MG63 (cell line): ENCODE measurements around the gene PTK7. TPM values are rescaled to one million over a fixed set of nuclear protein-coding genes. Genes with fewer than 3 reads are reported as not detected.
"Not testable (repeated sequence)": the region's sequence is repeated elsewhere in the genome, so short reads cannot be mapped to it uniquely, and the experiment has no call there.

Experiments used
- DNase-seq: peaks from one replicate; pipeline ENCODE4 v3.0.0-alpha.2; 2020
- H3K27me3 ChIP-seq: fragments of 250-450 bp; sonication (Bioruptor Pico); 2 replicates; pipeline ENCODE4 v1.5.1; 2020; ENCODE audit warnings: mild to moderate bottlenecking, moderate library complexity
- H3K36me3 ChIP-seq: fragments of 250-450 bp; sonication (Bioruptor Pico); 2 replicates; pipeline ENCODE4 v1.5.1; 2020; ENCODE audit warnings: mild to moderate bottlenecking, moderate library complexity
- H3K4me3 ChIP-seq: fragments of 250-450 bp; sonication (Bioruptor Pico); 2 replicates; pipeline ENCODE4 v1.5.1; 2020; ENCODE audit warnings: mild to moderate bottlenecking, moderate library complexity
- H3K9me3 ChIP-seq: fragments of 250-450 bp; sonication (Bioruptor Pico); 2 replicates; pipeline ENCODE4 v1.5.1; 2020; ENCODE audit warnings: mild to moderate bottlenecking, moderate library complexity
- total RNA-seq: library from RNA; depleted of rRNA; stranded (reverse); fragments of >200 nt; shearing (Covaris generic); gene quantifications from 2 replicates; pipeline ENCODE4 v1.2.3, GENCODE V29; 2014; ENCODE audit warnings: low replicate concordance

PTK7 gene
- total RNA-seq, 1 experiment from 2014 or later = 57.3 TPM

DNA sequence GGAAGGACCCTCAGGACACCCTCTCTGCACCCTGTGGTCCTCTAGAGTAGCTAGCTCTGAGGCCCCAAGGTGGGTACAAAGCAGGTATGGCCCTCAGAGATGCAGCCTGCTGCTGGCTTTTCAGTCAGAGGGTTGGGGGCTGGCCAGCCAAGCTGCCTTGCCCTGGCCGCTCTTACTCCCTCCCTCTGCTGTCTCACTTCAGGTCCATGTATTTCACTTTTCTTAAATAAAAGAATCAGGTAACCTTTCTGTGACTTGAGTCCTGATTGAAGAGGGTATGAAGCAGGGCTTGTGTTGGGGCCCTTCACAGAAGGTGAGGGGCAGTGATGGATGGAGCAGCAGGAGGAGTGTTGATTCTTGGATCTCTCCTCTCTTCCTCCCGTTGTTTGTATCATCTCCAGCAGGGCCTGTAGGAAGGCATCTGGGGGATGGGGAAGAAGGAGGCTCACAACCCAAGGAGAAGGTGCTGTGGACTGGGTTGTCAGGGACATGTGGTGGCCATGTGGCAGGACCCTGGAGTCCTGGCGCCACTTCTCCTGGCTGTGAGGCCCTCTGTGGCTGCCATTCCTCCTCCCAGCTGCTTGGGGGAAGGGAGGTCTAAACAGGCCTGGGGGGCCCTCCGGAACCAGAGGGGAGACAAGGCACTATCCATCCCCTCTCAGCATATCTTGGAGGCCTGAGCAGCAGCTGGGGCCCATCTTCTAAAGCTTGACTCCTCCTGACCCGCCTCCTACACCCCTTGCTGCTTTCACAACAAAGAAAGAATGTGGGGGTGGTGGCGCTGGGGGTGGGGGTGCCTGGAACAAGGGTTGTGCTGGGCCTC, 1.1 kb upstream of the PTK7 start:
- no peak overlapping the region for H3K4me3 ChIP-seq
- H3K9me3 ChIP-seq = no peaks in the 10 kb centered on the region

DNA sequence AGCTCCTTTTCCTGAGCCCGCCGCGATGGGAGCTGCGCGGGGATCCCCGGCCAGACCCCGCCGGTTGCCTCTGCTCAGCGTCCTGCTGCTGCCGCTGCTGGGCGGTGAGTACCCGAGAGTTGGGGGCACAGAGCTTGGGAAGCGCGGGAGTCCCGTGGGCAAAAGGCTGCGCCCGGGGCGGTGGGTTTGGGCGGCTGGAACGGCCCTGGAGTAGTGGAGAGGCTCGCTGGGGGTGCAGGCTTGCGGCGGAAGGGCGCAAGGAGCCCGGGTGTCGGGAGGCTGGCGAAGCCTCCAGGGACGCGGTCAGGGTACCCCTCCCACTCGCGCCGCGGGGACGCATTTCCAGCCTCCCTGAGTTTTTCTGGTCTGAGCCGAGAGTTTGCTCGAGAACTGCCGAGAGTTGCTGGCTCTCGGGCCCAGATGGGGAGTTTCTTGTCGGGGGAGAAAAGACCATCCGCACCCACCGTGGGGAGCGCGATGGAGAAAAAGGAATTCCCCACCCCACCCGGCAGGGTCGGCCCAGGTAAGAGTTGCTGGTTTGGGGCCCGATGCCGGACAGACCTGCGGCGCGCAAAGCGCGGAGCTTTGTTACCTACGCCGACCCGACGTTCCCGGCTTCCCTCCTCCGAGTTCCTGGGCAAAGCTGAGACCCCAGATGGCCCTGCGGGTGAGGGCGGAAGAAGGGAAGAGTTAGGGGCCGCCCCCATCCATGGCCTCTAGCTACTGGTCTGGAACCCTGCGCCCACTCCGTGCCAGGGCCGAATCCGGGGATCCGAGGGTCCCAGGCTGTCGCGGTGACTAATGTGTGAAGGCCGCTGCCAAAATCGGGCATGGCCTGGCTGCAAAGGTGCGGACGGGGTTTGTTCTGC, 584 bp downstream of the PTK7 start:
- no peaks in the 10 kb centered on the region for H3K9me3 ChIP-seq
- H3K27me3 ChIP-seq = no peaks in the 10 kb centered on the region
- no peaks in the 10 kb centered on the region for H3K36me3 ChIP-seq
- peak overlapping the region; percentile 72 for H3K4me3 ChIP-seq
- peak; percentile 57 for DNase-seq

More for the DNA sequence above, 1.1 kb upstream of the PTK7 start:
- no peaks in the 10 kb centered on the region for H3K36me3 ChIP-seq
- peak; percentile 18 for DNase-seq
- no peaks in the 10 kb centered on the region for H3K27me3 ChIP-seq

DNA sequence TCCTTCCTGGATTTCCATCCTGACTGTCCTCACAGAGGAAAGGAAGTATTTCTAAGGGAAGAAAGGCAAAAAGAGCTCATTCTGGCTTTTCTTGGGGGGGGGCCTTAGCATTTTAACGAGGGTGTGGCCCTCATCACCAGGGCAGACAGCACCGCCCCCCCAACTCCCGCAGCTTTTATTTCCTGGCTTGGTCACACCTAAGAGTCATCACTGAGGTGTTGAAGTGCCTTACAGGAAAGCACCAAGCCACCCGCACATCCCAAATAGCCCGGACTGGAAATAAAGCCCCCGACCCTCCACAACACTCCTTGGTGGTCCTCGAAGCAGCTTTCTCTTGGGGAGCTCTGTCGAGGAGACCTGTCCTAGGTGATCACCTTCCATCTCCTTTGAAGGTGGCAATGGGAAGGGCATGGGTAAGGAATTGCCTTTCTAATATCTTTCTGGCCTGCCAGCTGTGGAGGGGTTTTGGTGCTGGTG, 1.3 kb downstream of the PTK7 start:
- DNase-seq = no peak
- Histone ChIP-seq H3K36me3 (no peaks in the 10 kb centered on the region), H3K4me3 (peak overlapping the region; percentile 72), H3K27me3 (no peaks in the 10 kb centered on the region), H3K9me3 (no peaks in the 10 kb centered on the region)

DNA sequence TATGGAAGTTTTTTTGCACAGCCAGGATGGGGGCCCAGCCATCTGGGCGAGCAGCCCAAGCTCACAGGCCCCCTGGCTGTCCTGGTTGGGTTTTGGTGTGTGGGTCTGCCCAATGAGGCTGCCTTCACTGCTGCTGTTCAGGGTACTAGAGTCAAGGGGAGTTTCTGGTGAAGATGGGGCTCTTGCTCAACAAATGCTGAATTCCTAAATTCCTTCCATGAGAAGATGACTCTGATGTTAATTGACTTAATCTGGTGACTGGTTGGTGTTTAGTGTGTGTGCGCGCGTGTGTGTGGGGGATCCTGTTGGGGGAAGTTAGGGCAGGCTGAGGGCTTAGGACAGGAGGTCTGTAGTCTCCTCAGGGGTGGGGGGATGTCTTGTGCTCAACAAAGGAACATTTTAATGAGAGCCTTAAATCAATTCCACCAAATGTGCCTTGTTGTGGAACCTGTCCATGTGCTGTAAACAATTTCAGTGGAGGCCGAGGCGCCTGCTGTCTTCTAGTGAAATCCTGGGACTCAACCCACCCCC, 1.9 kb downstream of the PTK7 start:
- no peak for DNase-seq
- Histone ChIP-seq H3K4me3 (no peak overlapping the region), H3K9me3 (no peaks in the 10 kb centered on the region), H3K36me3 (no peaks in the 10 kb centered on the region), H3K27me3 (no peaks in the 10 kb centered on the region)

DNA sequence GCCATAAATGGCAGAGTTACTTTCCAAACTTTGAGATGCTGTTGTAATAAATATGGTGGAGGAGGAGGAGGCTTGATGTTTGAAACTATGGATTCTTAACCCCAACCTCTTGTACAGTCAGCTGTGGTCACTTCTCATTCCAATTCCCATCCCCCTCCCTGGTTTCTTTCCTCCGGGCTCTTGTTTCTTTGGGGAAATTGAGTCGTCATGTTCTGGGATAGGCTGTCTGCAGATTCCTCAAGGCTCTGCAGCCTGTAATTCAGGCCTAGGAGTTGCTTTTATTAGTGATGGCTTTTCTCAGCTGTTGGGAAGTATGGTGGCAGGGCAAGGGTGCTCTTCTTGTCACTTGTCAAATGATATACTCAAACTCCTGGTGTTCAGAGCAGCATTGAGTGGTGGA, 2.6 kb downstream of the PTK7 start:
- no peaks in the 10 kb centered on the region for H3K36me3 ChIP-seq
- no peak overlapping the region for H3K4me3 ChIP-seq
- no peaks in the 10 kb centered on the region for H3K27me3 ChIP-seq
- no peaks in the 10 kb centered on the region for H3K9me3 ChIP-seq
- no peak for DNase-seq

DNA sequence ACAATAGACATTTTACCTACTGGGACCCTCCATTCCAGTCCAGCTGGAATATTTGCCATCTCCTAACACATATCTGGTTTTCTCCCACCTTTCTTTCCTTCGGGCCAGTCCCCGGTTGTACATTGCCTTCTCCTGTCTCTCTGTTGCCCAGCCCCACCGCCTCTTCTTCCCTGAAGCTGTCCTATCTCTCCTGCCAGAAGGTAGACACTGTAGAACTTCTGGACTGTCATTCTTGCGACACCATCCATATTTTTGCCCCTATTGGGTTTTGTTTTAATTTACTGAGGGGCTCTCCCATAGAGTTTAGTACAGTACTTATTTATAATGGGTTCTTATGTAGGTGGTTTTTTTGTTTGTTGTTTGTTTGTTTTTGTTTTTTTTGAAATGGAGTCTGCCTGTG, 4.9 kb downstream of the PTK7 start:
- Histone ChIP-seq H3K9me3 (no peaks in the 10 kb centered on the region), H3K4me3 (no peak overlapping the region), H3K27me3 (no peaks in the 10 kb centered on the region), H3K36me3 (no peaks in the 10 kb centered on the region)
- DNase-seq = no peak

DNA sequence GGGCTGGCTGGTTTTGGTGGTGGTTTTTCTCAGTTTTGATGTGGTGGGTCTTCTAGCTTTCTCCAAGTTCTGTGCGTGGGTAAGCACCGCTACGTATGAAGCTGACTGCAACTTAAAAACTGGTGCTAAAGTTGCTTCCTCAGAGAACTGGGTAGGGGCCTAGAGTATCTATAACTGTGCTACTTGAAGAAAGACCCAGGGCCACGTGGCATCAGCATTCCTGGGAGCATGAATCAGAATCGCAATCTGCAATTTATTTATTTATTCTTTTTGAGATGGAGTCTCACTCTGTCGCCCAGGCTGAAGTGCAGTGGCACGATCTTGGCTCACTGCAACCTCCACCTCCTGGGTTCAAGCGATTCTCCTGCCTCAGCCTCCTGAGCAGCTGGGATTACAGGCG, 5.8 kb downstream of the PTK7 start:
- H3K4me3 ChIP-seq, H3K9me3 ChIP-seq, DNase-seq, H3K36me3 ChIP-seq, H3K27me3 ChIP-seq: not testable (repeated sequence)

DNA sequence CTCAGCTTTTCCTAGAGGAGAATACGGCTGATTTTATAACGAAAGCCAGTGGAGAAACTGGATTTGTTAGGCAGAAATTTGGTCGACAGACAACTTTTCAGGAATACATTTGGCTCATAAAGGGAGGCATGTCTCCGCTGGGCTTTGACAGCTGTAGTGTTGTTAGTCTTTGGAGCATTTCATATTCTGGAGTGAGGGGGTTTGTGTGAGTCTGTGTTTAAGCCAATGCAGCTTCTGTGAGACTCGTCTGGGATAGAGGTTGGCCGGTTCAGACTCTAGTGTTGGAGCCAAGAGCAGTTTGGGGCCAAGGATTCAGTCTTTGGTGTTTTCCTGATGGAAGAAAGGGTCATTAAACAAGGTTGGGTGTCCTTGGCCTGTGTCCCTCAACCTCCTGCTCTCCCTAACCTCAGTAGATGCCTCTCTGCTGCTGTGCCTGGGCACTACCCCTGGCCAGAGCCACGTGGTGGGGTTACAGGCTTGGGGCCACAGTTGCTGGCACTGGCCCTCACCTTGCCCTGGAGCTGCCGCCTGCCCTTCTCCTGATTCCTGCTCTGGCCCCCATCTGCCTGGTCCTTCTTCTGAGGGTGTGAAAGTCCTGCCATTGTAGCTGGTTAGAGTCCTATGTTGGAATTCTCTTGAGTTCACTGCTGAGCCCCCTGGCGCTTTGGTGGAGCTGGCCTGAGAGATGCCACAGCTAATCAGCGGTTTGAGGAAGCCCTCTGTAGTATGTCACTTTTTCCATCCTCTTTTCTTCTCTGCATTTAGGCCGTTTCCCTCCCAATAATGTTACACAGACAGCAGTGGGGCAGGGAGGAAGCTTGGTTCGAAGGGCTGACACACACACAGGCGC, 6.9 kb downstream of the PTK7 start:
- no peaks in the 10 kb centered on the region for H3K9me3 ChIP-seq
- H3K4me3 ChIP-seq = no peak overlapping the region
- H3K36me3 ChIP-seq = no peaks in the 10 kb centered on the region
- no peak for DNase-seq
- no peaks in the 10 kb centered on the region for H3K27me3 ChIP-seq

DNA sequence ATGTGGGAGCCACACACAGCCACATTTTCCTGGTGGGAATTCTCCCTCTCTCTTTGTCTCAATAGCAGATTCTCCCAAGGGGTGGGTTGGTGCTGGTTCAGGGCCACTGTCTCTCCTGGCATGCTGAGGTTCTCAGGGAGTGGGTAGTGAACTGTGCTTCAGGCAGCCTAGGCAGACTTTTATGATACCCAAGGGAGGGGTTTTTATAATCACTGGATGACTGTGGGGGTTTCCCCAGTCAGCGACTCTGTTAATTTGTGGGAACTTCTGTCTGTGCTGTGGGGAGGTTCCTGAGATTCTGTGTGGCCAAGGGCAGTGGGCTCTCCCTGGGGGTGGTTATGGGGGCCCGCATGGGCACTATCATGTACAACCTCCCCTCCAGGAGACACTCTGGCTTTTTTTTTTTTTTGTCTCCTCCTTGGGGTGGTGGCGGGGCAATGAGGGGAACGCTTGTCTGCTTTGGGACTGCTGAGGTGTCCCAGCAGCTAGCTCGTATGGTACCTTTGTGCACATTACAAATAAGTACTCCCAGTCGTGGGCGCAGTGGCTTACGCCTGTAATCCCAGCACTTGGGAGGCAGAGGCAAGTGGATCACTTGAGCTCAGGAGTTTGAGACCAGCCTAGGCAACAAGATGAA, 10.0 kb downstream of the PTK7 start:
- H3K9me3 ChIP-seq = no peaks in the 10 kb centered on the region
- H3K36me3 ChIP-seq = no peaks in the 10 kb centered on the region
- H3K27me3 ChIP-seq = no peaks in the 10 kb centered on the region
- H3K4me3 ChIP-seq = no peak overlapping the region
- no peak for DNase-seq

DNA sequence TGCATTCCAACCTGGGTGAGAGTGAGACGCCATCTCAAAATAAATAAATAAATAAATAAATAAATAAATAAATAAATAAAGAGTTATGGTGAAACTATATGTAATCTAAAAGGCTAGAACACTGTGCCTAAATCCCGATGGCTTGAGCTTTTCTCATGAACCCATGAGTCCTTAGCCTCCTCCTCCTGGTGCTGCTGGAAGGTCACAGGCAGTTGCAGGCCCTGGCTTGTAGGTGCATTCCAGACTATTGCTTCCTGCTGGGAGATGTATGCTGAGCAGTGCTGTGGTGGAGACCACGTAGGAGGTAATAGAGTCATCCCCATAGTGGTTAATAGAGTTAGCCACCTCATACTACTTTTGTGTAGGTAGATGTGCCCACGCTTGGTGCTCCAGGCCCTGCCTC, 12.5 kb downstream of the PTK7 start:
- DNase-seq = no peak

DNA sequence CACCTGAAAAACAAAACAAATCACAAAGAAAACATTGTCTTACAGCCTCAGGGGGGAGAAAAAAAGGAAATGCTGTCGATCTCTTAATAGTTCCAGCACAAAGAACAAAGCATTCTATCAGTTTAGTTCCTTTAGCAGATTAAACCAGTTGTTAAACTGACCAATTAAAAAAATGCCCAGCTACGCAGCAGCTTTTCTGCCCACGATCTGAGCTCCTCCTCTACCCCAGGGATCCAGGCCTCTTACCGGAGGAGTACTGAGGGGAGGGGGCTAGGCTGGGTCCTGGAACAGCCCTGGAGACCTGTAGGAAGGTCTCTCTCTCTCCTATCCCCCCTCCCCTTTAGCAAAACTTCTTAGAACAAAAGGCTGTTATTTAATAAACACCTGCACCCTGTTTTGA, 13.4 kb downstream of the PTK7 start:
- Histone ChIP-seq H3K27me3 (no peaks in the 10 kb centered on the region), H3K9me3 (no peaks in the 10 kb centered on the region), H3K4me3 (no peak overlapping the region), H3K36me3 (no peaks in the 10 kb centered on the region)
- no peak for DNase-seq

More for the DNA sequence above, 12.5 kb downstream of the PTK7 start:
- H3K4me3 ChIP-seq = no peak overlapping the region
- no peaks in the 10 kb centered on the region for H3K9me3 ChIP-seq
- H3K27me3 ChIP-seq = no peaks in the 10 kb centered on the region
- no peaks in the 10 kb centered on the region for H3K36me3 ChIP-seq

DNA sequence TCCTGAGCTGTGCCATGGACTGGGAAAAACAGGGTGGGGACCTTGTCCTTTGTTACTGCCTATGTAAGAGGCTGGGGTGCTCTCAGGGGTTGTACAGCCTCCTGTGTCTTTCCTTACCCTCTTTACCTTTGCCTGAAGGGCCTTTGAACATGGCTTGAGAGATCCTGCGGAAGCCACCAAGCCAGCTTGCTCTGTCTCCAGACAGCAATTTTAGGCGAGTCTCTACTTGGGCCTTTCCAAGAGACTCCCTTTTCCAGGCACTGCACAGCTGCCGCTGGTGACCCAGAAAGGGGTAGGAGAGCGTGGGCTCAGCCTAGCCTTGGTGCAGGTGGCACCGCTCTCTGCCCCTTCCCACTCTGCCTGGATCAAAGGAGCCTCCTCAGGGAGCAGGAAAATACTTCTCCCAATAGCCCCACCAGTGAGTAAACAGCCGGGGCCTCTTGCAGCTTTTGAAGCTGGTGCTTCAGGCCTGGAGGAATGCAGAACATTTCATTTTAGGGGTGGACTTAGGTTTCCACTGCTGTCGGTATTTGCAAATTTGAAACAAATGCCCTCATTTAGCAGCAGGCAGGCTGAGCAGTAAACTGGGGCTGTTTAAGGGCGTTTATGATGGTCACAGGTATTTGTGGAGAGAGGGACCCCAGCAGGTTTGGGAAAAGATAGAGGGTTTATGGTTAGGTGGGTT, 13.9 kb downstream of the PTK7 start:
- DNase-seq = no peak
- Histone ChIP-seq H3K4me3 (no peak overlapping the region), H3K36me3 (no peaks in the 10 kb centered on the region), H3K9me3 (no peaks in the 10 kb centered on the region), H3K27me3 (no peaks in the 10 kb centered on the region)

DNA sequence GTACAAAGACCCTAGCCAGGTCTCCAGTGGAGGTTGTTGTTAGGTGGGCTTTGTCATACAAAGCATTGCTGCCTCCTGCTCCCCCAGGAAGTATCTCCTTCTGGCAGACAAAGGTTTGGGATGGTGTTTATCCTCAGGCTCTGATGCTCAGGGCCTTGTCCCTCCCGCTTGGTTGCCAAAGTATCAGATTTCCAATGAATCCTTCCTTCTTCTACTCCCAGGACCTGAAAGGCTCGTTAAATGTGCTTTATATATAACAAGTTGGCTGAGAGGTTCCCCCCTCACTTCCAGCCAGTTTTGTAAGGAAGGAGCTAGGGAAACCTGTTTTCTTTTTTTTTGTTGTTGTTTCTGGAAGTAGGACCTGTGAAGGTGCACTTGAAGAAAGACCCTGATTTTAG, 14.4 kb downstream of the PTK7 start:
- no peak for DNase-seq
- no peak overlapping the region for H3K4me3 ChIP-seq
- H3K27me3 ChIP-seq = no peaks in the 10 kb centered on the region
- H3K9me3 ChIP-seq = no peaks in the 10 kb centered on the region
- no peaks in the 10 kb centered on the region for H3K36me3 ChIP-seq

DNA sequence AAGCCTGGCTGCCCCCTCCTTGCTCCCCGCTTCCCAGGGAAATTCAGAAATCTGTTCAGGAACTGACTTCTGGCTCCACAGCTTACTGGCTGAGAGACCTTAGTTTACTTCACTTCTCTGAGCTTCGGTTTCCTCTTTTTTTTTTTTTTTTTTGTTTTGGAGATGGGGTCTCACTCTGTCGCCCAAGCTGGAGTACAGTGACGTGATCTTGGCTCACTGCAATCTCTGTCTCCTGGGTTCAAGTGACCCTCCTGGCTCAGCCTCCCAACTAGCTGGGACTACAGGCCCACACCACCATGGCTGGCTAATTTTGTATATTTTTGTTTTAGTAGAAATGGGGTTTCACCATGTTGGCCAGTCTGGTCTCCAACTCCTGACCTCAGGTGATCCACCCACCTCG, 14.9 kb downstream of the PTK7 start:
- Histone ChIP-seq H3K4me3 (no peak overlapping the region), H3K27me3 (no peaks in the 10 kb centered on the region), H3K9me3 (no peaks in the 10 kb centered on the region), H3K36me3 (no peaks in the 10 kb centered on the region)
- no peak for DNase-seq

DNA sequence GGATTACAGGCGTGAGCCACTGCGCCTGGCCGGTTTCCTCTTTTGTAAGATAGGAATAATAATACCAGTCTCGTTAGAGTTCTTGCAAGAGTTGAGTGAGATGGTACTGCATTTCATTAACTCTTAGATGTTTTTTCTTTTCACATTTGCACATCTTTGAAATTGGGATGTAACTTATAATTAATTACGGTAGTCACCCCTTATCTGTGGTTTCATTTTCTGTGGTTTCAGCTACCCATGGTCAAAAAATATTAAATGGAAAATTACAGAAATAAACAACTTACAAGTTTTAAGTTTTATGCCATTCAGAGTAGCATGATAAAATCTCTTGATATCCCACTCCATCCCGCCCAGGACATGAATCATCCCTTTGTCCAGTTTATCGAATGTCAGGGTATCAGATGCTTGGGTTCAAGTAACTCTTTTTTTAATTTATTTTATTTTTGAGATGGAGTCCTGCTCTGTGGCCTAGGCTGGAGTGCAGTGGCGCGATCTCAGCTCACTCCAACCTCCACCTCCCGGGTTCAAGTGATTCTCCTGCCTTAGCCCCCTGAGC, 15.4 kb downstream of the PTK7 start:
- Histone ChIP-seq H3K9me3 (no peaks in the 10 kb centered on the region), H3K4me3 (no peak overlapping the region), H3K27me3 (no peaks in the 10 kb centered on the region), H3K36me3 (no peaks in the 10 kb centered on the region)
- DNase-seq = no peak
